Germinal center (tissue), 1 donor: ENCODE measurements around the gene MAP3K7.

Source experiments
- DNase-seq: peaks from one replicate; pipeline ENCODE4 v3.0.0; 2012; ENCODE audit warnings: mixed read lengths, low spot score

The MAP3K7 gene

GRCh38 chr6:90586836-90587638 lies at the start of gene MAP3K7:
MAP3K7 (minus strand) TSS chr6:90587072; CDS start chr6:90586883, 189 bp downstream.
- DNase-seq: peak; percentile 81

- no peak for DNase-seq
Observed at GRCh38 chr6:90631046-90631445, 44.2 kb upstream of the MAP3K7 start.

DNA sequence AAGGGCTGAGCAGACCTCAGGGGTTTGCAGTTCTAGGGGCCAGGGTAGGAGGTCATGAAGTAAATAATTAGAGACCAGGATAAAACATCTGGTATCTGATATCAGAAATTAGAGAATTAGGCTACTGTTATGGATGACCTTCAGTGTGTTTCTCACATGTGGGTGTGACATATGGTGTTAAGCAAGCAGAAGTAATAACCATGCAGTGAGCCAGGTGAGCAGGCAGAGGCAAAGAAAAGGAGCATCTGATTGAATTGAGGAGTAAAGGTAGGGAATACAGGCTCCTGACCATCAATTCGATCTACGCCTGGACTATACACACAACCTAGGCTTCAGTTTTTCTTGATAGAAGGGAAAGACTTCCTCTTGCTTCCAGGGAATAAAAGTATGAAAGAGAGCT lies 34.7 kb upstream of the MAP3K7 start:
- no peak for DNase-seq

DNA sequence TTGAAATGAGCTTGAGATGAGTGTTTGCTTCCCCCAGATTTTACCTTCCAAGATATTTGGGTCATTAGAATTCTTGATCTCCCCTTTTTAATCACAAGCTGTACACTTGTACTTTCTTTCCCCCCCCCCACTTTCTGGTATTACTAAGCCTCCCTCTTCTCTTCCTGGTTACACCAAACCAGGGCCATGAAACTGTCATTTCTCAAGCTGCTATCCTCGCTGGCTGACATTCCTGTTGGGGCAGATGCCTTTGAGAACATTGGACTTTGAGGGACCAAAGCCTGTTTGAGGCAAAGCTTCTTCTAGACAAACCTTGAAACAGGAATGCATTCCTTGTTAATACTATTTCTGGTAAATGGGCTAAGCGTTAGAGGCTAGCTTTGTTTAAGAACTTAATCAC lies 32.3 kb upstream of the MAP3K7 start:
- no peak for DNase-seq

- no peak for DNase-seq
Observed at GRCh38 chr6:90612313-90612680, 25.4 kb upstream of the MAP3K7 start.

DNA sequence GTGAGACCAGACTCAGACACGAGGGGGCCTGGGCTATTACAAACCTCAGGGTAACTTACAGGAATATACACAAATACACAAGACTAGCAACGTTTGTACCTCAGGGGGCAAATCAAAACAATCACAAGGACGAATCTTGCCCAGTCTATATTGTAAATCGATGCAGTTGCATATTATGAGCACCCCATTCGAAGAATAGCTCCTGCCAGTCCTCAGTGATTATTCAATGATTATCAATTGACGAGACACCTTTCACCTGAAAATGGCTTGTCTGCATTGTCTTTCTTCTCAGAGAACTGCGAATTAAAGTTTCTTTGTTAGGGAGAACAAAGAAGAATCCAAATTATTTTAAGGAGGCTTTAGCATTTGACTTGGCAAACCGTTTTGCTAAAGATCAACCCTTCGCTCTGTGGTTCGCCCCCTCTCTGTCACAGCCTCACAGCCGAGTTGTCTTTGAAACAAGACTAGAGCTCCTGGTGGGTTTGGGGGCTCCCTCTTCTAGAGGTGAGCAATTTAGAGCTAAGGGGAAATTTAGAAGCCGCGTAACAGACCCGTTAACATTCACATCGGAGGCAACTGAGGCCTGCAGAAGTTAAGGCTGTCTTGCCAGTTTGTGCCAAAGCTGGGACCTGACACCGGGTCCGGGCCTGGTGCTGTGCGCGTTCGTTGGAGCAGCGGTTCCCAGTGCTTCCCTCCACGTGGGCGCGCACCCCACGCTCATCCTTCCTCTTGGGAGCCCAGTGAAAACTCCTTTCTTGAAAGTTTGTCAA lies 24.9 kb upstream of the MAP3K7 start:
- DNase-seq: no peak

DNA sequence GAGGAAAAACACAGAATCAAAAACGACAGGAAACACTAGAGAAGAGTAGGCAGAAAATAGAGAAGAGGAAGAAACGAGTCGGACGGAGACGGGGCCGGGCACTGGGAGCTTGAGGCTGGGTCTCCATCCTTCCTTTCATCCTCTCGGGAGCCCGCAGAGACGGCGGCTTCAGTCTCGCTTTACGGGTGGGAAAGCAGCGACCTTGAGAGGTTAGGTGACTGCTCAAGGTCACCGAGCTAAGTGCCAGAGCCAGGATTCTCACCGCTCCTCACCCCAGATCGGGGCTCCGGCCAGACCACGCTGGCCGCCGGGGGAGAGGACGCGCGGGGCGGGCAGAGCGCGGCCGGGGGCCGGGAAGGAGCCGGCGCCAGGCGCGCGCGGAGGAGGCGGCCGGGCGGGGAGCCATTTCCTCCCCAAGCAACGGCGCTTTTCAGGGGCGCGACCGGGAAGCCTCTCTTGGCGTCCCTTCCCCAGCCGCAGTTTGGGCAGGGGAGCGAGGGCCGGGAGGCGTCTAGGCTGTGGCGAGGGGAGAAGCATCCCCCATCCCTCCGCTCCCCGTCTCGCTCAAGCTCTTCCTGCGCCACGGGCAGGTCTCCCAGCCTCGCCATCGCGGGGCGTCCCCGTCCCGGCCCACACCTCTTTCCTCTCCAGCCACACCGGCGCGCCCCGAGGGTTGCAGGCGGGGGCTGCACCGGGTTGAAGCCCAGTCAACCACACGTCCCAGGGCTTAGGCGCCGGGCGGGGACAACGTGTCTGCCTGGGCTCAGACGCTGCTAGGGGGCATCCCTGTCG lies 24.1 kb upstream of the MAP3K7 start:
- peak; percentile 49 for DNase-seq

DNA sequence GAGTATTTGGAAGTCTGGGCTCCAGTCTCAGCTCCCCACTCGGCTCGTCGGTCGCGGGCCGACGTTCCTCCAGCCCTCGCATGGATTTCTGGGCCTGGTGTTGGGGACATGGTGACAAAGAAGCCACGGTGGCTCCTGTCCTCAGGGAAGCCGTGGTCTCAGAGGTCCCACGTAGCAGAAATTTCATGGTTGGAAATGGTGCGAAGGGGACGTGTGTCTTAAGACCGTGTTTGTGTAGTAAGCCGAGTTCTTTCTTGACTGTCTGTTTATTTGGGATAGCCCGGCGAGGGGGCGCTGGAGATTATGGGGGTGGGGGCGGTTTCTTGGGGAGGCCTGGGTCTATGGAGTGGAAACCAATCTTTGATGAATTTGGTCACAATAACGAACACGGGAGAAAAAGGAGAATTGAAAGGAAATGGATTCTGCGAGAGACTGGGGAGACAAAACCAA lies 23.5 kb upstream of the MAP3K7 start:
- no peak for DNase-seq

DNA sequence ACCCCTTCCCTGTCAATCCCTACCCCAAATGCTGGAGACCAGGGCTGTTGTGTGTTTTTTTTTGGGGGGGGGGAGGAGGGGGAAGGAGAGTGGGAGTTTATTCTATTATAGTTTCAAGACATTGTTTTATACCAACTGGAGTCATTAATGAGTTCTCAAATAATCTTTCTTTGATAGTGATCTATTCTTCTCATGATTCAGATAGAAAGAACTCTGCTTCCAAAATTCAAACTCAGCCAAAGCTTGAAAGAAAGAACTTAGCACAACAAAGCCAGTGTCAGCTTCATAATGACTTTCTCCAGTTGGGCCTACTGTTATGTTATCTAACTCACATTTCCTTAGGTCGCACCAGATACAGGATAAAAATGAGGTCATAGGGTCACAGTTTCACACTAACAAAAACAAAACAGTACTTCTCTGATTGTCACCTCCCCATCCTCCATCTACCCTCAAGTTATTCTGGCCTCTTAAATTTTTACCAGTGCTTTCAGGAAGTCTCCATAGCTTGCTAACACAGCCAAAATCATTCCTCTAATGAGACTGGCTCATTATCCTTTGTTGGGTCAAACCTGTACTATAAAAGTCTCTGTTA lies 19.0 kb upstream of the MAP3K7 start:
- DNase-seq: no peak

GRCh38 chr6:90604546-90604945 lies 17.7 kb upstream of the MAP3K7 start:
- no peak for DNase-seq

- no peak for DNase-seq
Observed at GRCh38 chr6:90599151-90599550, 12.3 kb upstream of the MAP3K7 start.

DNA sequence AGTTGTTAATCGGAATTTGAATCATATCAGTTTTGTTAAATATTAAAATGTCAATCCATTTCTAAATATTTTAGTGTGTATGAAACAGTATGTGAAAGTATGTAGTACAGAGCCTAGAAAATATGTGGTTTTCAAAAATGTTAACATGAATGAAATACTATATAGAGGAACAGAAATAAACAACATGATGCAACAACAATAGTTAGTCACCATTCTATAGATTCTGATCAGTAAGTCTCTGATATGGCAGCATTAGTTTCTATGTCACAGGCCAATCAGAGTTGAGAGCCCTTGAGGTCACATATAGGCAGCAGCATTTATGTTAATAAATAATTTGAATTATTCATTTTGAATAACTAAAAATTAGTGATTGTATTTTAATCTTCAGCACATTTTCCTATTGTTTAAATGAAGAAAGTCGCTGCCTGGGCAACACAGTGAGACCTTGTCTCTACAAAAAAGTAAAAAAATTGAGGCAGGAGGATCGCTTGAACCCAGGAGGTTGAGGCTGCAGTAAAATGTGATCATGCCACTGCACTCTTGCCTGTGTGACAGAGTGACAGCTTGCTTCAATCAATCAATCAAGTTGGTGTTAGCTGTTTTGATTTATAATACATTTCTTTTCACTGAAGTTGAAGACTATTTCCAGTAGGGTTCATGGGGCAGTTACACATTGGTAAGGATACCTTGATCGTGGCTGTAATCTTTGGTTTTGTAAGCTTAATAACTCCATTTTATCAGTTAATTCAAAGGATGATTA lies 11.5 kb upstream of the MAP3K7 start:
- no peak for DNase-seq

DNA sequence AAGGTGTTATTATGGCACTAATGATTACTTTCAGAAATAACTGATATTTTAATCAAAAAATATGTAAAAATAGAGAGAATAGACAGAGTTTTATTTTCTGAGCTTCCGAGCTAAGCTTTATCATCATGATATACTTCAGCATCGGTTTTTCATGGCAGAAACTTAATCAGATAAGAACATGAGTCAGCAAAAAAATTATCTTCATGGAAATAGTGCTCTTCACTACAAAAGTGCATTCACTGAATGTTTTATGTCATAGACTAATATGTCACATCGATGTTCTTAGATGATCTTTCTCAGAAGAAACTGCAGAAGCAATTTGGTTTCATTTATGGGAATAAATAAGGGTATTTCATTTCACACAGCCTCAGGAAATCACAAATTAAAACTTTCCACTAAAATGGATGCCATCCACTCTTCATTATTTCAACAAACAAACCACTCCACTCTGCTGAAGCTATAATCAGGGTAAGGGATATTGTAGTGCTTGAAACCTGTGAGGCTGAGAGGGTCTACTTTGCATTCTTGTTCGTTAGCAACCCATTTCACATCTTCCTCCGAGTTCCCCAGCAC lies 10.2 kb upstream of the MAP3K7 start:
- DNase-seq: no peak

DNA sequence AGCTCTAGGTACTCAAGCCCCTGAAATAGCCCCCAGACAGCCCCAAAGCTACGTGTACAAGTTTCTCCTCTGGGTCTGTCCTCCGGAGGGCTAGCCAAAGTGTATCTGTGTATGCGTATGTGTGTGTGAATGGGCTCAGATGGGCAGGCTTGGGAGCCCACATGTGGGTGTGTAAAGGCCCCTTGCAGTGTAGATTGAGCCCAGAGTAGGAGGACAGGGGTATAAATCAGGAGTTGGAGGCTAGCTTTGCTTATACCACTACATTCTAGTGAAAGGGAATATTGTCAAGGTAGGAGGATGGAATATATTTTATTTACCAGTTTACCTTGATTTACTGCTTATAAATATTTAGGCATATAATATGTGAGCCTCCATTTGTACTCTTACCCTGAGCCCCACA lies 9.0 kb upstream of the MAP3K7 start:
- no peak for DNase-seq

GRCh38 chr6:90586546-90586835 lies 381 bp downstream of the MAP3K7 start:
- peak; percentile 26 for DNase-seq

DNA sequence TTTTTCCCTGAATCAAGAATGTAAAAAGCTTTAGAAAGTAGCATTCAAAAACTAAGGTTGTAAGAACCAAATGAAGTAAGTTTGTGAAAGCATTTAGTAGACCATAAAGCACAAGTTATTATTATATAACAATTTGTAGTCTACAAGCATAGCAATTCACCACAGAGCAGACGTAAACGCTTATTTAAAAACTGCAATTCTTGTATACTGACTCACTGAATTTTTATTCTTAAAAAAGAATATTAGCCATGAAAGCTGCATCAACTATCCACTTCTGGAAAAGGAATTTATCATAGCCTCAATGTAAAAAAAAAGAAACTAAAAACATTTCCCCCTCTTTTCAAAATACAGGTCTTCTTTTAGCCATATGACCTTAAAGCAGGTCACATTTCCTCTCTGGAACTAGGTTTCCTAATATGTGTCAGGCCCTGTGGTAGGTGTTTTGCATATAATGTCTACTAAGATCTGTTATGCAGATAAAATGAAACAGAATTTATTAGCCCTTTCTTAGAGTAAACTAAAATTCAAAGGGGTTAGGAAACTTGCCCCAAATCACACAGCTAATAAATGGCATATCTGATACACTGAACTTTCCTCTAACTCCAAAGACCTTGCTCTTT lies 2.1 kb downstream of the MAP3K7 start:
- DNase-seq: no peak

- DNase-seq: no peak
Observed at GRCh38 chr6:90583836-90584481, 2.9 kb downstream of the MAP3K7 start.

DNA sequence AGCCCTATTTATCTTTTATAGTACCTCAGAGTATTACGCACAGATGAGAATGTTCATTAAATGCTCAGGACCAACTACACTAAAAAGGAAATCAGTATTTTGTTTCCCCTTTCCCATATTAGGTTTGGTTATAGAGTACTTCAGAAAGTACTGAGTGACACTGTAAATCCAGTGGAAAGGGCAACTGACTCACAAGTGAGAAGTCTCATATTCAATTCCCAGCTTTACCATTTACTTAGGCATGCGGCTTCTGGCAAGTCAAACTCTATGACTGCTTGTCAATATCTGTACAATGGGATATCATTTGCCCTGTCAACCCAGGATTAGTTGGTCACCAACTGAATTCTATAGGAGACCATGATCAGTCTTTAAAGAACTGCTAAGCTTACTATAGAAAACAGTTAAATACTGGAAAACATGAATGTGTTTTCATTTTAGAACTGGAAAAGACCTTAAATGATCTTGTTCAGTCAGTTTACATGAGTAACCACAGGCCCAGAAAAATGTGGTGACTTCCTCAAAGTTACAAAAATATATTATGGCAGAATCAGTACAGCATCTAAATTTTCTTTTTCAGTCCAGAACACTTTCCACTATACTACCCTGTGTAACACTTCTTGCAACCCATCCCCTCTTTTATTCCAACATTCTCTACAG lies 3.6 kb downstream of the MAP3K7 start:
- no peak for DNase-seq

GRCh38 chr6:90581146-90581545 lies 5.7 kb downstream of the MAP3K7 start:
- no peak for DNase-seq
